Uterus (tissue), 4 donors: Measurements from ENCODE around the gene PPP1R2B. TPM values are rescaled to one million over a fixed set of nuclear protein-coding genes. Genes with fewer than 3 reads are reported as not detected.

Experiments
- DNase-seq, 2 donors: peaks; one replicate each; pipeline ENCODE4 v3.0.0-alpha.2; 2019 to 2020
- H3K27ac ChIP-seq, 2 donors: fragments of 200-600 bp; sonication (generic); 1 replicate in 1 of 2; 2 replicates in 1 of 2; pipeline ENCODE4 v1.5.1; 2016 to 2018
- H3K27me3 ChIP-seq, 2 donors: fragments of 200-600 bp; sonication (generic); one replicate each; pipeline ENCODE4 v1.5.1; 2018 to 2019; ENCODE audit warnings: control low read depth in 1 of 2
- H3K36me3 ChIP-seq, 2 donors: fragments of 200-600 bp; sonication (generic); one replicate each; pipeline ENCODE4 v1.5.1; 2019; ENCODE audit warnings: control low read depth in 1 of 2
- H3K4me1 ChIP-seq, 2 donors: fragments of 200-600 bp; sonication (generic); one replicate each; pipeline ENCODE4 v1.5.1; 2018 to 2019; ENCODE audit warnings: control low read depth in 1 of 2
- H3K4me3 ChIP-seq, 2 donors: fragments of 200-600 bp; sonication (generic); 1 replicate in 1 of 2; 2 replicates in 1 of 2; pipeline ENCODE4 v1.5.1; 2018 to 2019; ENCODE audit warnings: mild to moderate bottlenecking in 1 of 2
- H3K9me3 ChIP-seq, 2 donors: fragments of 200-600 bp; sonication (generic); one replicate each; pipeline ENCODE4 v1.5.1; 2019; ENCODE audit warnings: control low read depth in 1 of 2
- POLR2A ChIP-seq, 2 donors: fragments of 450-650 bp; IDR thresholded peaks; one replicate each; pipeline ENCODE4 v1.6.1; 2016; ENCODE audit warnings: antibody characterized with exemption in 2 of 2, mild to moderate bottlenecking in 1 of 2, moderate library complexity in 1 of 2
- intact Hi-C: fragments of 100-400 bp; cut with DNase I; formaldehyde crosslinking; loops from one replicate; pipeline ENCODE4 v1.15.1; 2023; ENCODE audit warnings: low total_unique reads
- small RNA-seq: library from RNA; depleted of rRNA; stranded (forward); fragments of <200 nt; gene quantifications from one replicate; pipeline ENCODE3, GENCODE V24; 2016
- total RNA-seq, 4 donors: library from RNA; depleted of rRNA in 3 of 4; stranded (reverse); fragments of >200 nt in 3 of 4; gene quantifications; one replicate each; pipeline versions ENCODE4 v1.1.0 to v1.2.4, GENCODE V29; 2014 to 2023
- TF ChIP-seq, protein P1 (sequence below), 4 experiments: fragments of 200-600 bp in 2 of 4; fragments of 450-650 bp in 2 of 4; sonication (generic) in 2 of 4; IDR thresholded peaks; one replicate each; pipeline ENCODE4 v1.5.1; 2016 to 2019; ENCODE audit warnings: antibody characterized with exemption in 4 of 4, mild to moderate bottlenecking in 2 of 4, moderate library complexity in 1 of 4
- donor health status: DM: yes; HTN: yes; CAD: no.

Gene PPP1R2B
- total RNA-seq, 4 donors from 2014 or later = 0.46 TPM; not detected in 3

DNA sequence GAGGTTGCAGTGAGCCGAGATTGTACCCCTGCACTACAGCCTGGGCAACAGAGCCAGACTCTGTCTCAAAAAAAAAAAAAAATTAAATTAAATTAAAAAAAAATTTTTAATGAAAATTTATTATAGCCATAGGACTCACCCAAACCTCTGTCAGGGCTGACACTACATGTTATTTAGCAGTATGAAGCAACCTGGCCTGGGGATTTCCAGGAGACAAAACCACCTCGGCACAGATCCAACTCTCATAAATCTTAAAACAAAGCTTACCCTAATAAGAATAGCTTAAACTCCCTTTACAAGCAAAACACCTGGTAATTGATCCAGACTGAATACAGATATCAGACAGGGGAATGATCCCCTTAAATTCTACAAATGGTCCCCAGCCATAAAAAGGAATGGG lies 38.4 kb downstream of the PPP1R2B start:
- no peaks in the 10 kb centered on the region for H3K4me1 ChIP-seq
- H3K36me3 ChIP-seq = no peaks in the 10 kb centered on the region
- H3K9me3 ChIP-seq = no peaks in the 10 kb centered on the region
- intact Hi-C loops = no loop called here
- DNase-seq = no peak
- H3K27ac ChIP-seq = no peak overlapping the region
- TF ChIP-seq, protein P1, sequence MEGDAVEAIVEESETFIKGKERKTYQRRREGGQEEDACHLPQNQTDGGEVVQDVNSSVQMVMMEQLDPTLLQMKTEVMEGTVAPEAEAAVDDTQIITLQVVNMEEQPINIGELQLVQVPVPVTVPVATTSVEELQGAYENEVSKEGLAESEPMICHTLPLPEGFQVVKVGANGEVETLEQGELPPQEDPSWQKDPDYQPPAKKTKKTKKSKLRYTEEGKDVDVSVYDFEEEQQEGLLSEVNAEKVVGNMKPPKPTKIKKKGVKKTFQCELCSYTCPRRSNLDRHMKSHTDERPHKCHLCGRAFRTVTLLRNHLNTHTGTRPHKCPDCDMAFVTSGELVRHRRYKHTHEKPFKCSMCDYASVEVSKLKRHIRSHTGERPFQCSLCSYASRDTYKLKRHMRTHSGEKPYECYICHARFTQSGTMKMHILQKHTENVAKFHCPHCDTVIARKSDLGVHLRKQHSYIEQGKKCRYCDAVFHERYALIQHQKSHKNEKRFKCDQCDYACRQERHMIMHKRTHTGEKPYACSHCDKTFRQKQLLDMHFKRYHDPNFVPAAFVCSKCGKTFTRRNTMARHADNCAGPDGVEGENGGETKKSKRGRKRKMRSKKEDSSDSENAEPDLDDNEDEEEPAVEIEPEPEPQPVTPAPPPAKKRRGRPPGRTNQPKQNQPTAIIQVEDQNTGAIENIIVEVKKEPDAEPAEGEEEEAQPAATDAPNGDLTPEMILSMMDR (IDR thresholded peaks at IDR 0.05) = no peak
- TF ChIP-seq POLR2A (IDR thresholded peaks at IDR 0.05) = no peak
- H3K4me3 ChIP-seq = no peak overlapping the region
- H3K27me3 ChIP-seq = no peaks in the 10 kb centered on the region

DNA sequence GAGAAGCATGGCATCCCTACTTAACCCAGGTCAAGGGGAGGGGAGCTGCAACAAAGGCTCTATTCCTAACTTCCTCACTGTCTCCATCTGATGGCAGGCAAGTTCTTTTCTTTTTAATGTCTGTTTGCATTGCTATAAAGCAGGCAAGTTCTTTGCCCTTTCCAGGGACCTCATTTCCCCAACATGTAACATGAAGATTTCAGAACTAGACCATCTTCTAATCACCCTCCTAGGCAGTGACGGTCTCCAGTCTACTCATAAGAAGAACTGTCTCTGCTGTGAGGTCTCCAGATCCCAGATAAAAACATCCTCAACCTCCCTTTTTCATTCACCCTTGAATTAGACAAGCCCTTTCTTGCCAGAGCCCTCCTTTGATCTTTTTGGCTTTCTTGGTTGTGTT lies 42.1 kb downstream of the PPP1R2B start:
- Histone ChIP-seq H3K27me3 (no peaks in the 10 kb centered on the region), H3K36me3 (no peaks in the 10 kb centered on the region), H3K9me3 (no peaks in the 10 kb centered on the region), H3K27ac (no peak overlapping the region), H3K4me3 (no peak overlapping the region), H3K4me1 (no peaks in the 10 kb centered on the region)
- no peak for DNase-seq
- TF ChIP-seq, protein P1 (IDR thresholded peaks at IDR 0.05) = no peak
- intact Hi-C loops = no loop called here

DNA sequence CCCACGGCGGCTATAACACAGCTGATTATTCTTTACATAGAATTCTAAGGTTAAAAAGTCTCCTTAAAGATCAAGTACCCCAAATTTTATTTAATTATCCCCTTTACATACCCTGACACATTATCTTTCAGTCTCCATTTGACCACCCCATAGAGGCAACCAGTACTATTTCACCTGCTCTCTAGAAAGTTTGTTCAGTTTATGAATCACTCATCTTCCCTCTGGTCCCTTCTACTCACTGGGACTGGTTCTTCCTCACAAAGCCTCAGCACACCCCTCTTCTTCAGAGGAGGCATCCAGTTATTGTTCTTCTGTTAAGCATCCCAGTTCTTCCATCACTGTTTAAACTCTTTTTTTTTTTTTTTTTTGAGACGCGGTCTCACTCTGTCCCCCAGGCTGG lies 42.8 kb downstream of the PPP1R2B start:
- H3K36me3 ChIP-seq = no peaks in the 10 kb centered on the region
- no peak for DNase-seq
- H3K4me3 ChIP-seq = no peak overlapping the region
- H3K9me3 ChIP-seq = no peaks in the 10 kb centered on the region
- H3K27ac ChIP-seq = no peak overlapping the region
- no peaks in the 10 kb centered on the region for H3K27me3 ChIP-seq
- intact Hi-C loops = no loop called here
- no peaks in the 10 kb centered on the region for H3K4me1 ChIP-seq
- no peak for TF ChIP-seq POLR2A (IDR thresholded peaks at IDR 0.05)
- TF ChIP-seq, protein P1 (IDR thresholded peaks at IDR 0.05) = no peak

DNA sequence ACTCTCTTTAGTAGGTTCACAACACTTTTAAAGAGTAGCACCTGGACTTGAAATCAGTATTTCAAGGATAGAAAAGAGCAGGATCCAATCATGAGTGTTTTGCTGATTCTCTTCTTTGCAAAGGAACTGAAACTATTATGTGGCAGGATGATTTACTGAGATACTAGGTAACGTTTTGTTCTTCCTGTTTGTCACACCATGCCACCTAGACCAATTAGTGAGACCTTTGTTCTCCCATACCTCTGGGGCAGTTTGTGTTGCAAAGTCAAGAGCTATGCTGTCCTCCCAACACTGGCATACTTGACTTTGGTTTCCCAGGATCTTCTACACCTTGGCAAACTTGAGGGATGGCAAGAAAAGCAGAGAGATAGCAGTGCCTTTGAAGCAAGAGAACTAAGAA lies 43.4 kb downstream of the PPP1R2B start:
- no peaks in the 10 kb centered on the region for H3K9me3 ChIP-seq
- H3K27me3 ChIP-seq = no peaks in the 10 kb centered on the region
- H3K36me3 ChIP-seq = no peaks in the 10 kb centered on the region
- no peak overlapping the region for H3K27ac ChIP-seq
- intact Hi-C loops = no loop called here
- TF ChIP-seq POLR2A (IDR thresholded peaks at IDR 0.05) = no peak
- TF ChIP-seq, protein P1 (IDR thresholded peaks at IDR 0.05) = no peak
- no peak overlapping the region for H3K4me3 ChIP-seq
- no peaks in the 10 kb centered on the region for H3K4me1 ChIP-seq
- DNase-seq = no peak

DNA sequence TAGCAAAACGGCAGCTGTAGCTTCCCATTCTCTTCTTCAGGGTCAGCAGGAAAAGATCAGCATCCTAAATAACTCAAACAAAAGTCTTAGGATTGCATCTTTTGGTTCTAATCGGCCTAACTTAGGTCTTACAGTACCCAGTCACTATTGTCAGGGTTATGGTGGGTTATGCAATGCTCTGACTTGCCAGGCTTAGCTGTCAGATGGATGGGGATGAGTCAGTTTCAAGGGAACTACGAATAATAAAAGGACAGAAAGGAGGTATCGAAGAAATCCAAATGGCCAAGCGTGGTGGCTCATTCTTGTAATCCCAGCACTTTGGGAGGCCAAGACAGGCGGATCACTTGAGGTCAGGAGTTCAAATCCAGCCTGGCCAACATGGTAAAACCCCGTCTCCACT lies 46.5 kb downstream of the PPP1R2B start:
- Histone ChIP-seq H3K36me3 (no peaks in the 10 kb centered on the region), H3K4me1 (no peaks in the 10 kb centered on the region), H3K9me3 (no peaks in the 10 kb centered on the region), H3K4me3 (no peak overlapping the region), H3K27me3 (no peaks in the 10 kb centered on the region), H3K27ac (no peak overlapping the region)
- TF ChIP-seq POLR2A (IDR thresholded peaks at IDR 0.05) = no peak
- TF ChIP-seq, protein P1 (IDR thresholded peaks at IDR 0.05) = no peak
- no peak for DNase-seq
- intact Hi-C loops = no loop called here

Small RNAs within 50 kb of the gene (small RNA-seq; reads per million reads assigned to genes)
- gene RNU6-556P = not detected

Other genes with a start within 250 kb of the PPP1R2B start
- gene TIMD4, start 112.9 kb downstream of the PPP1R2B start, total RNA-seq = 1 to 10 TPM in 1 of 4 donors, not detected in 3; 1.0 TPM
- under 1 TPM in 1 of 4 donors, not detected in 3; 0.55 TPM for gene HAVCR1, start 208.8 kb downstream of the PPP1R2B start, total RNA-seq